Vagina (tissue), 2 donors: Measurements from ENCODE around the gene KCTD13.

ENCODE experiments used
- POLR2A ChIP-seq, 2 donors: fragments of 450-650 bp; IDR thresholded peaks; one replicate each; pipeline ENCODE4 v1.6.1; 2017; ENCODE audit warnings: antibody characterized with exemption in 2 of 2, mild to moderate bottlenecking in 2 of 2, moderate library complexity in 2 of 2
- TF ChIP-seq, protein P1 (sequence below), 3 experiments: fragments of 450-650 bp in 2 of 3; fragments of 200-600 bp in 1 of 3; sonication (generic) in 1 of 3; IDR thresholded peaks; one replicate each; pipeline ENCODE4 v1.5.1; 2017 to 2019; ENCODE audit warnings: antibody characterized with exemption in 3 of 3, mild to moderate bottlenecking in 2 of 3, moderate library complexity in 2 of 3

DNA sequence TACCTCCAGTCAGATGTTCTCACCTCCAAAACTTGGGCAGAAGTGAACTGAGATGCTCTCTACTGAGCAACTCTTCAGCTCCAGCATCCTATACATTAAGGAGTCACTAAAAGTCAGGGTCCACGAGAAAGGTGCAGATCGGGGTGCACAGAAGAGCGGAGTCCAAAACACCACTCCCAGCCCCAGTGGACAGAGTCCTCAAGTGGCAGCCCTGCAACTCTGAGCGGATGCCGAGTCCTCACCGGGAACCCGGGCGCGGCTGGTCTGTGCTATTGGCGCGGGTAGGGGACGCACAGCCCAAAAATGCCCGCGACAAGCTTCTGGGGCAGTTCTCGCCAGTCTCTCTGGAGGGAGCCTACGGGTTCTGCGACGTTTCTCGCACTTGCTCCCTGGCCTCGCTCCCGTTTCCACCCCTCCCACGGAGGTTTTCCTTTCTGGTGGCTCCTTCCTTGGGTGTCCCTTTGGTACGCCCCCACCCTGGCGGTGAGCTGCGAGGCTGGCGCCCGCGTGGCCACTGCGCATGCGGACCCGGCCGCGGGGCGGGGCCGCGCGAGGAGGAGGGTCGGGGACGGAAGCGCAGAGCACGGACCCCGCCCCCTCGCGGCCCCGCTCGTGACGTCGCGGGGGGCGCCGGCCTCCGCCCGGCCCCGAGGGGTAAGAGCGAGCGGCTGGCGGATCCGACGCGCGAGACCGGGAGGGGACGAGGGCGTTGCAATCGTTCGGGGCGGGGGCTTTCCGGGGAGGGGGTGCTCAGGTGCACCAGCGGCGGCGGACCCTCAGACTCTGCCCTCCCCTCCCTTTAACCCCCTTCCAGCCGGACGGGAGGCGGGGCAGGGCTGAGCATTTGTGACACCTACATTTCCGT is 35.7 kb upstream of the KCTD13 start, which contains the start of gene TMEM219:
- TF ChIP-seq, protein P1, sequence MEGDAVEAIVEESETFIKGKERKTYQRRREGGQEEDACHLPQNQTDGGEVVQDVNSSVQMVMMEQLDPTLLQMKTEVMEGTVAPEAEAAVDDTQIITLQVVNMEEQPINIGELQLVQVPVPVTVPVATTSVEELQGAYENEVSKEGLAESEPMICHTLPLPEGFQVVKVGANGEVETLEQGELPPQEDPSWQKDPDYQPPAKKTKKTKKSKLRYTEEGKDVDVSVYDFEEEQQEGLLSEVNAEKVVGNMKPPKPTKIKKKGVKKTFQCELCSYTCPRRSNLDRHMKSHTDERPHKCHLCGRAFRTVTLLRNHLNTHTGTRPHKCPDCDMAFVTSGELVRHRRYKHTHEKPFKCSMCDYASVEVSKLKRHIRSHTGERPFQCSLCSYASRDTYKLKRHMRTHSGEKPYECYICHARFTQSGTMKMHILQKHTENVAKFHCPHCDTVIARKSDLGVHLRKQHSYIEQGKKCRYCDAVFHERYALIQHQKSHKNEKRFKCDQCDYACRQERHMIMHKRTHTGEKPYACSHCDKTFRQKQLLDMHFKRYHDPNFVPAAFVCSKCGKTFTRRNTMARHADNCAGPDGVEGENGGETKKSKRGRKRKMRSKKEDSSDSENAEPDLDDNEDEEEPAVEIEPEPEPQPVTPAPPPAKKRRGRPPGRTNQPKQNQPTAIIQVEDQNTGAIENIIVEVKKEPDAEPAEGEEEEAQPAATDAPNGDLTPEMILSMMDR (IDR thresholded peaks at IDR 0.05) = peak in 2 of 3 experiments; percentile 28 to 59
- peak in 1 of 2 donors; percentile 42 for TF ChIP-seq POLR2A (IDR thresholded peaks at IDR 0.05)
